Stimulated activated CD8-positive, alpha-beta memory T cell treated with anti-CD3 and anti-CD28 coated beads, Interleukin-2, amount 100 ng/mL, for 1 hour (primary cell): Measurements from ENCODE around the gene NOL3.

Experiments
- DNase-seq, 2 donors: peaks; one replicate each; pipeline ENCODE4 v3.0.0-alpha.2; 2020; ENCODE audit warnings: low read depth in 2 of 2

The NOL3 gene

DNA sequence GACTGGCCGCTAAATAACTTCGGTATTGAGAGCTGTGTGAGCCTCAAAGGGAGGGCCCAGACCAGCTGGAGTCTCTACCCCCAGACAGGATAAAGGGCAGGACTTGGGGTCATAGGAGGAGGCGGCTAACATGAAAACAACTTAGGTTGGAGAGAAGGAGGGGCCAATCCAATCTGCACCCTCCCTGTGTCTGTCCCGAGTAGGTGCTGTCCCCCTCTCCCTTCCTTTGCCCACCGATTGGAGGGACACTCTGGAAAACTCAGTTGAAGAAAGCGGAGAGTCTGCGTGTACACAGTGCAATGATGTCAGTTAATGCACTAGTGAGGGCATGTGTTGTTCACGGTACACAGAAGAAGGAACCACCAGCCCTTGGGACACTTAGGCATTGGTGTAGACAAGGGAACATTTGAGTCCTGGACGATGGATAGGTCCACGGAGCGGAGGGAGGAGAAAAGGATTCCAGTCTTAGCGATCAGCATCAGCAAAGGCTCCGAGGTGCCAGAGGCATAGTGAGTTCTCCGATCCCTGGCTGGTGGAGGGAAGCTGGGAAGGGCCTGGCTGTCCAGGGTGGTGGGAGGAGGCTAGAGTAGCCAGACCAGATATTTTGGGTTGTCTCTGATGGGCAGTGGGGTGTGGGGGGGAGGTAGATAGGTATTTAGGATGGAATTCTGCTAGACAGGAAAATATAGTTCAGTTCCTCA is 761 bp downstream of the NOL3 start:
- no peak for DNase-seq

DNA sequence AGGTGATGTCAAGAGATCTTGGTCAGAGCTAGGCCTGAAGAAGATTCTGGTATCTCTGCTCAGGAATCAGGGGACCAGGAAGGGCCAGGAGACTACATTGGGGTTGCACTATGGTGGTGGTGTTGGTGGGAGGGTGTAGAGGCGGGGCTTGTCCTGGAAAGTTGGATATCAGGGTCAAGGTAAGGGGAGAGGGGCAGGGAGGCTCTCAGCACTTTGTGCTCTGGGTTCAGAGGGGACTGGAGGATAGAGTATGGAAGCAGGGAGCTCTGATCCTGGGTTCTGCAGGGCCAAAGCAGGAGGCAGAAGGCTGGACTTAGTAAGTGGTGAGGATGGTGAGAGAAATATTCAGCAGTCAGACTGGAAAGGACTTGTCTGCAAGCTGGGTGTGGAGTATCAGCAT is 3.0 kb downstream of the NOL3 start:
- DNase-seq = no peak

DNA sequence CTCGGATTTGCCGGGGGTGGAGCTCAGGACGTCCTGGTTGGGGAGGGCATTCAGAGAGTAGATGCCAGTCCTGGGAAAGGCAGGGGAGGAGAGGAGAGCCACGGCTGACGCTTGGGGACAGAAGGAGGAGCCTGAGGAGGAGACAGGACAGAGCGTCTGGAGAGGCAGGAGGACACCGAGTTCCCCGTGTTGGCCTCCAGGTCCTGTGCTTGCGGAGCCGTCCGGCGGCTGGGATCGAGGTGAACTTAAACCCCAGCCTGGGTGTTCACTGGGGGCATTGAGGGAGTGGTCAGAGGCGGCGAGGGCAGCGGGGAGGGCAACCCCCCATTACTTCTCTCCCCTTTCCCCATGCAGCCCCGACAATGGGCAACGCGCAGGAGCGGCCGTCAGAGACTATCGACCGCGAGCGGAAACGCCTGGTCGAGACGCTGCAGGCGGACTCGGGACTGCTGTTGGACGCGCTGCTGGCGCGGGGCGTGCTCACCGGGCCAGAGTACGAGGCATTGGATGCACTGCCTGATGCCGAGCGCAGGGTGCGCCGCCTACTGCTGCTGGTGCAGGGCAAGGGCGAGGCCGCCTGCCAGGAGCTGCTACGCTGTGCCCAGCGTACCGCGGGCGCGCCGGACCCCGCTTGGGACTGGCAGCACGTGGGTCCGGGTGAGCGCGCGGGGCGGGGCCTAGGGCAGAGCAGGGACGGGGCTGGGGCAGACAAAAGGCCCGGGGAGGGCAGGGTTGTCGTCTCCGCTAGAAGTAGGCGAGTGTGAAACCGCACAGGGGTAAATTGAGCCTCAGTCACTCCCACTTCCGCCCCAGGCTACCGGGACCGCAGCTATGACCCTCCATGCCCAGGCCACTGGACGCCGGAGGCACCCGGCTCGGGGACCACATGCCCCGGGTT is 3.7 kb downstream of the NOL3 start:
- DNase-seq = no peak

DNA sequence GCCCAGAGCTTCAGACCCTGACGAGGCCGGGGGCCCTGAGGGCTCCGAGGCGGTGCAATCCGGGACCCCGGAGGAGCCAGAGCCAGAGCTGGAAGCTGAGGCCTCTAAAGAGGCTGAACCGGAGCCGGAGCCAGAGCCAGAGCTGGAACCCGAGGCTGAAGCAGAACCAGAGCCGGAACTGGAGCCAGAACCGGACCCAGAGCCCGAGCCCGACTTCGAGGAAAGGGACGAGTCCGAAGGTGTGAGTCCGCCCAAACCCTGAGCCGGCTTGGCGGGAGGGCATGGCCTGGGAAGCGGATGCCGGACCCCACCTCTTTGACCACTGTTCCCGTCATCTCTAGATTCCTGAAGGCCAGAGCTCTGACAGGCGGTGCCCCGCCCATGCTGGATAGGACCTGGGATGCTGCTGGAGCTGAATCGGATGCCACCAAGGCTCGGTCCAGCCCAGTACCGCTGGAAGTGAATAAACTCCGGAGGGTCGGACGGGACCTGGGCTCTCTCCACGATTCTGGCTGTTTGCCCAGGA is 4.4 kb downstream of the NOL3 start:
- no peak for DNase-seq

DNA sequence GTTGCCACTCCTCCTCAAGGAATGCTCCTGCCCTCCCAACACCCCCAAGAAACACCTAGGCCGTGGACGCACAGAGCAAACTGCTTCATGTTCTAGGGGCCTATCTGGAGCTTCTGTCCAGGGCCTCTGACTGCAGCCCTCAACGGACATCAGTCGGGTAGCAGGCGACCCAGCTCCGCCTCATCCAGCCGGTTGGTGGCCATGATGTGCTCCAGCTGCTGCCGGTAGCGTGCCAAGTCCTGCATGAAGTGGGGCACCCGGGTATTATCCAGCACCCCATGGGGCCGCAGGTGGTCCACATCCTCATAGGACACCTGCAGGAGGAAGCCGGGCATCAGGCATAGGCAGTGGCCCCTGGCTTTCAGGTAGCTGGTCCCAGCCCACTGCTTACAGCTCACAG is 6.3 kb downstream of the NOL3 start:
- DNase-seq = no peak

DNA sequence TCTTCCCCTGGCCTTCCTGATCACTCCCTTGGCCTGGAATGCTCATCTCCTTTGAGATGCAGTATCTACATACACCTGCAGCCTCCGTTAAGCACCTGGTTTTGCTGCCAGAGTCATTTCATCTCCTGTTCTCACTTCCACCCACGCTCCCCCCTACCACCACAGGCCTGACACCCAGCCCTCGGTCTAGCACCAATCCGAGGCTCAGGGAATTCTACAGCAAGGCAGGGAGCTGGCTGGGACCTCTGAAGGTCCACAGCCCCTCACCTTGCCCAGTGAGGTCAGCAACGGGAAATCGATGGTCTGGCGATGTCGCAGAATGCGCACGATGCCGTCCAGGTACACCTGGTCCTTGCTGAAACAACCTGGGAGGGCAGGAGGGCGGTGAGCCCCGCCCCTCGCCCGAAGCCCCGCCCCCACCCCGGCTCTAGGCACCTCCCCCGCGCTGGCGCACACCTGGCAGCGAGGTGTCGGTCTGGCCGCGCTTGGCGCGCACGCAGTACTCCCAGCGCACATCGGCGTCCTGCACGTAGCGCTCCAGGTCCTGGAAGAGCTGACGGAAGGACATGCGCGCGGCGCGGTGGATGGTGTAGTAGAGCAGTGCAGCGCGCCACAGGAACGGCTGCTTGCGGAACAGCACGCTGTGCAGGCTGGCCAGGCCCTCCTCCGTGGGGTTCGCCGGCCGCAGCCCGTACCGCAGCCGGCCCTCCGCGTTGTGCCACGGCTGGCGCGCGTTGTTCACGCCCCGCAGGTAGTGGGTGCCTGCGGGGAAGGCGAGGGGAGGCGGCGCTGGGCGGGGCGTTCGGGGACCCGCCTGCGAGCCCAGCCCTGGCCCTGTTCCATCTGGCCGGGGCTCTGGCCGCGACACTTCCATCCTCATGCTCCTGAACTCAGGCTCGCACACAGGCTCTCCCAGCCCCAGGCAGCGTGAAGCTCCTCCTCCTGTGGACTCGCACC is 7.7 kb downstream of the NOL3 start:
- DNase-seq = no peak

DNA sequence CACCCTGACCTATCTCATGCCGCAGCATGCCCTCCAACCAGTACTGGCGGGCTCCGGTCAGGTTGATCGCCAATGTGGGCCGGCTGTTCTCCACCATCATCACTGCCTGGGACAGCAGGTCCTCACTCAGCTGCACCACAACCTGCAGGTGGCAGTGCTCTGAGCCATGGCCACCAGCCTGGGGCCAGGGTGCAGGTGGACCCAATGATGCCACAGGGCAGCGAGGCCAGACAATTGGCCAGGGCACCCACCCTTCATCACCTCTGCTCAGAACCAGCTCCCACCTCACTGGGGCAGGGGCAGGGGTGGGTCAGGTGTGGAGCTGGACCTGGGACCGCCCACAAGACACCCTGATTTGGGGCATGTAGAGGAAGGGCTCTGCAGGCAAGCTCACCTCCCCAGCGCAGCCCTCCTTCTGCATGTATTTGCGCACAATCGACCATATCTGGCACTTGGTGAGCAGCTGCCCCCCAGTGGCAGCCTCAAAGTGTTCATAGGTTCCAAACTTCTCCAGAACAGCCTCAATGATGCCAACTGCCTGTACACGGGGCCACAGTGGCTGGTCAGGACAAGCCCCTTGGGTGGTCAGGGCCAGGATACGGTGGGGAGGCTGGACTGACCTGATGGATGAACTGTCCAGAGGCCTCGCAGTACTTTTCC is 9.2 kb downstream of the NOL3 start:
- DNase-seq = no peak

DNA sequence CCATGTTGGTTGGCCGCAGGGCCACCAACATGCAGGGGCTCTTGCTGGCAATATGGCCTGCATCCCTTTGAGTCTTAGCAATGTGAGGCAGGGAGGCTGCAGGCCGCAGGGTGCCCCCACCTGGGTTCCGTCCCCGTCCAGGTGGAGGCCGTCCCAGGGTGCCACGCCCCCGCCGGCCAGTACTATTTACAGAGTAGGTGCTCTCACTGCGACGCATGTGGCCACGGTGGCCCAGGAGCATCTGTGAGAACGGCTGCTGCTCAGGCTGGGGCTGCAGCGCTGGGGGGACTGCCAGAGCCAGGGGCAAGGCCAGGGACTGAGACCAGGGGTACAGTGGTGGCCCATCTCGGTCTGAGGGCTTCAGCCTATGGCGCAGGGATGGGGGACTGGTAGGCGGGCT is 9.8 kb downstream of the NOL3 start:
- DNase-seq = no peak

DNA sequence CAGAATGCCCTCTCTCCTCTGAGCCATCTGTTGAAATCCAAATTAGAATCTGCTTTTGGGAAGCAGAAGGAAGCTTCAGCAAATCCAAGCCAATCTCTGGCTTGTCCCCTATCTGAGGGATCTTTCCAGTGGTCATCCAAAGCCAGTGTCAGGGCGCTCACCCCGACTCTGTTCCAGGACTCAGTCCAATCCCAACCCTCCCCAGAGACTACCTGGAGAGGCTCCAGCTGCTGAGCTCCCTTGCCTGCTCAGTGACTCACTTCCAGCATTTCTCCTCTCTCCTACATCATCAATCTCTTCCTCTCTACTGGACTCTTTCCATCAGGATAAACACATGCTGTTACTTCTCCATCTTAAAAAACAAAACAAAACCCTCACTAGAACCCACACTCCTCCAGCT is 11.0 kb downstream of the NOL3 start:
- DNase-seq = no peak

DNA sequence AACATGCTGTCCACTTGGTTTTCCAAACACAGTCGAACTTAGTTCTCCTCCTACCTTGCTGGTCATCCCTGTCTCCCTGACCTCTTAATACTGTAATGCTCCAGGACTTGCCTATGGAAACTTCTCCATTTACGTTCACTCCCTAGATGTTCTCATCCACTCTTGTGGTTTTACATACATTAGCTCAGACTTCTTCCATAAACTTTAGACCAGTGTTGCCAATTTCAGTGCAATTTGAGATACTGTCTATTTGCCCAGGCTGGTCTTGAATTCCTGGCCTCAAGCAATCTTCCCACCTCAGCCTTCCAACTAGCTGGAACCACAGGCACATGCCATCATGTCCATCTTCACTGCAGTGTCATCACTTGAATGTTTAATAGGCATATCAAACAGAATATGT is 11.9 kb downstream of the NOL3 start:
- DNase-seq = no peak

DNA sequence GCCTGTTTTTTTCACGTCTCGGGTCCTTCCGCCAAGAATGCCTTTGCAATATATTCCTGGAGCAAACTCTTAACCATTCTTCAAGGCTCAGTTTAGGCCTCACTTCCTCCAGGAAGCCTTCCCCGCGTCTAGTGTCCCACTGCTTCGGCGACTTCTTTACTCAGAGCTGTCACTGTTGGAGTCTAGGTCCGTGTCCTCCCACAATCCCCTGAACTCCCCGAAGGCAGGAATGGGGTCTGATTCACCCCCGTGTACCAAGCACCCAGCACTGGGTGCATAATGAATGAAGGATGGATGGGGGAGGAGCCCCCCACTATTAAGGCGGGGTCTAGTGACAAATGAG is 12.9 kb downstream of the NOL3 start:
- DNase-seq = no peak

DNA sequence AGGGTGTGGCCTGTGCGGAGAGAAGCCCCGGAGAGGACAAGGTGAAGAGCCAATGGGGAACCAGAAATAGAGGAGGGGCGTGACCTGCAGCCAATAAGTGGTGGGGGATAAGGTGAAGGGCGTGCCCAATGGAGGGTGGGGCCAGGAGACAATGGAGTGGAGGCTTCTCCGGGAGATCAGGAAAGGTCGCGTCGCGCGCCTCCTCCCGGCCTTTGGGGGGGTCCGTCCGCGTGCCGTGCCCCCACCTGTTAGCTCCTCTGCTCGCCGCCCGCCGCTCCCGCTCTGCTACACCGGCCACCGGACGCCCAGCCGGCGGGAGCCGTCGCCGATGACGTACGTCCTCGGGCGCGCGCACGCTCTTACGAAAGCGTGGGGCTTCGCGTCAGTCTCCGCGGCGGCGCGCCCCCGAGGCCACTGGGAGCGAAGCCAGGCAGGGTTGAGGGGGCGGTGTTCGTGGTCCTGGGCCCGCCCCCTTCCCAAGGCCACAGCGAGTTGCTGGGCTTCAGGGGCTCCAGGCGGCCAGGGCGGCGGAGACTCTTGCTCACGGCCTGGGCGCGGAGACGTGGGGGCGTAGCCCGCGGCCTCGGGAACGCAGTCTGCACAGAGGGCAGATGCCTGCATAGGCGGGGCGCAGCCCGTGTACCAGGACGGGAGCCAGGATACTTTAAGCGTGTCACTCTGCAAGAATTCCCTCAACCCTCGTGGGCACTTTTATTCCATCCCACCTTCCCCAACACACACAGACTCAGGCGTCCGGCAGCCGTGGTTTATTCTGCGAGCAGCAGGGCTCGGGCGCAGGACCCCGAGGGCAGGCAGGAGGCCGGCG is 13.5 kb downstream of the NOL3 start, which contains the start of gene MATCAP1:
TSS of gene MATCAP1 (minus strand) at position 337 of the 826 bp plus-strand sequence. CDS start 3,353 bp downstream, outside the sequence.
- DNase-seq = peak; percentile 72 to 85

DNA sequence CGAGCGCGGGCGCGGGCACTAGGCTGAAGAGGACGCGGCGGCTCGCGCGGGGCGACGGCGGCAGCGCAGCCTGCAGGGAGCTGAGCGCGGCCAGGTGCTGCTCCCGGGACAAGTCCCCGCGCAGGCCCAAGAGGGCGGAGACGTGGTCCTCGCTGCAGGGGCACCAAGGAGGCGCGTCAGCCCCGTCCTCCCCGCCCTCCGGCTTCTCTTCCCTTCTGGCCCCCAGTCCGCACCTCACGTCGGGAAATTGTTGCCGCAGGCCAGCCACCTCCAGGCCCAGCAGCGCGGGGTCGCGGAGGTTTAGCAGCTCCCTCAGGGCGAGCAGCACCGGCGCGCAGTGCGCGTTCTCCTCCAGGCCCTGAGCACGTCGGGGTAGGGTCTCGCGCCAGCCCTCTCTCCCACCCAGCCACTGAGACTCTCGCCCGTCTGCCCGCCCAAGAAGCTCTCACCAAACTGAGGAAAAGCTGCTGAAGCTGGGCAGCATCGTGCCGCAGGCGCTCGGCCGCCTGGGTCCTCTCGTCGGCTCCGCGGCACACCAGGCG is 14.2 kb downstream of the NOL3 start:
- DNase-seq = no peak

DNA sequence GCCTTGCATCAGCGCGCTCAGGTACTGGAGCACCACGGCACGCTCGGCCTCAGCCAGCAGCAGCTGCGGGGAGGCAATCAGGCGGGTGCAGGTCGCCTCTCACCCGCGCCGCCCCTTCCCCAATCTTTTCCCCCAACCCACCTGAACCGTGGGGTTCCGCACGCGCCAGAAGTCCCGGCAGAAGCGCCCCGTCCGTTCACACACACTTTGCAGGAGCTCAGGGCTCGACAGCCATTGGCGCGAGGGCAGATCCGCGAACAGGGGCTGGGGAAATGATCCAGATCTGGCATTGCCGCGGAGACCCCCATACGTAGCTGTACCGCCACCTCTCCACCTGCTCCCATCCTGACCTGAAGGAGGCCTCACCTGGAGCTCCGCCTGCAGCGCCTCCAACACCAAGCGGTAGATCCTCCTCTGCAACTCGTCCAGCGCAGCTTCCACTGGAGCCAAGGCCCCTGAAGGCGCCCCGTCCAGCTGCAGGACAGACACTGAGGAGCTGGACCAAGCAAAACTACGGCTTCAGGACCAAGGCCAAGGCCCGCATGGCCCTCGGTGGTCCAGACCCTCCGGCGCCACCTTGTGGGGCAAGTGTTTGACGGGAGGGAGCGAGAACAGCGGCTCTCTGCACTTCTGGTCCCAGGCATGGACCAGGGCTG is 14.8 kb downstream of the NOL3 start:
- DNase-seq = peak; percentile 58 to 74

DNA sequence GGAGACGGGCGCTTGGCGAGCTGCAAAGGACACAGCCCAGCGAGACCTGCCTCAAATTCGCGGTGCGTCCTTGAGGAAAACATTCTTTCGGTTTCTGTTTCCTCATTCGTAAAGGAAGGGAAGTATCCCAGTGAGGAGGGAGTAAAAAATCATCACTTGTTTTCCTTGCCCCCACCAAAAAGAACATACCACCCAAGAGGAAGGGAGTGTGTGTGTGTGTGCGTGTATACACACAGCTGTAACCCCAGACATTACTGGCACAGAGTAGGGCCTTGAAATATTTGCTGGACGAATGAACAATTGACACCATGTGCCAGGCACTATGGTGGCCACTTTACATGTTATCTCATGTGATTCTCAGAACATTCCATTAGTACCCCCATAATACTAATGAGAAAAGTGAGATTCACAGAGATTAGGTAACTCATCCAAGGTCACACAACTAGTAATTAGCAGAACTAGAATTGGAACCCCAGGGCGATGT is 15.4 kb downstream of the NOL3 start:
- DNase-seq = no peak

DNA sequence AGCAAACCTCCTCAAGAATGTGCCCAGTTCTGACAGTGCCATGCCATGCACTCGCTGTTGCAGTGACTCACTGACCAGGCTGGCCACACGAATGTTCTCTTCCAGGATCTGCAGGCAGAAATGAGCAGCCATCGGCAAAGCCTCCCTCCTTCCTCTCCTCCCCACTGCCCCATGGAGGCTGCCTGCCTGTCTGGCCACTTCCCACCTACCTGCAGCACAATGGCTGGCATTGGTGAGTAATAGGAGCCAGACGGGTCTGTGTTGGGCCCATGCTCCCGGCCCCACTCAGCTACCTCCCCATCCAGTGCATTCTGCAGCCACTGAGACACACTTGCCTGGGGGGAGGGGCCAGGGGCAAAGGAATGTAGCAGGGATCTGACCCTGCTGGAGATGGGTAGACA is 16.2 kb downstream of the NOL3 start:
- DNase-seq = no peak

DNA sequence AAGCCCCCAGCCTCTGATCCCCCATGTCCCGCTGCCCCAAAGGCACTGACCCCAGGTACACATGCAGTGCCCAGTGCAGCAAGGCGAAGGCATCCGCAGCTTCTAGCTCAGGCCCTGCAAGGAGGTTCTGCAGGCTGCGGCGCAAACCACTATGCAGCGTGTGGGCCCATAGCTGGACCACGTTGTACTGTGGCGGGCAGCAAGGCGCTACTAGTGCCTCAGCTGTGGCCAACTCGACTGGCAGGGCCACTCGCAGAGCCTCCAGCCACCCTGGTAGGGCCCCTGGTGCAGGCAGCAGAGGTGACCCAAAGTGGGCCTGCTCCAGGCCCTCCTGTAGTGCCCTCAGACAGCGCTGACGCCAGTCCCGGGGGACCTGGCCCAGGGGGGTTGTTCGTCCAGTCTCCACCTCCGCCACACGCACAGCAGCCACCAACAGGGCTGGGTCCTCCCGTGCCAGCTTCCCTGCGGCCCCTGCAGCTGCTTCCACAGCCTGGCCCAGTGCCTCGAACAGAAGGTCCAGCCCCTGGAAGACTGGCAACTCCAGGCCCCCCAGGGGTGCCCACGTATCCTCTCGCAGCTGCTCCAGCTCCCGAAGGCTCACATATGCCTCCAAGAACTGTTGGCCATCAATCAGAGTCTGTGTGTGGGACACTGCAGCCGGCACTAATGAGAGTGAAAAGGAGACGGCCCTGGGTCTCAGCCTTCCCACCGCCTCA is 17.0 kb downstream of the NOL3 start:
- DNase-seq = no peak

DNA sequence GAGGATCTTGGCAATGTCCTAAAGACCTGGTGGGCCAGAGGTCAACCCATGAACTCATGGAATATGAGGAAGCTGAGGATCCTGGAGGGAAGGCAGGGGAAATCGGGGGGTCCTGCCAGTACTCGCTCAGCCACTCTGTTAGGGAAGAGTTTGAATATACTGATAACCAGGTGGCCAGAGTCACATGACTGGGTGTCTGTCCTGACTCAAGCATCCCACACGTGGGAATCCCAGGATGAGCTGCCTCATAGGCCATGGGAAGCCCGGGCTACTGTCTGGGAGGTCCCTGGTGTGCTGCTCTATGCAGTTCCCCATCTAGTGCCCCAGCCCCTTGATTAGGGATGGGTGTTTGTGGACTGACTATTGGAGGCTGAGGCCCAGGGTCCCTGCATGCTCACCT is 18.0 kb downstream of the NOL3 start:
- DNase-seq = no peak

DNA sequence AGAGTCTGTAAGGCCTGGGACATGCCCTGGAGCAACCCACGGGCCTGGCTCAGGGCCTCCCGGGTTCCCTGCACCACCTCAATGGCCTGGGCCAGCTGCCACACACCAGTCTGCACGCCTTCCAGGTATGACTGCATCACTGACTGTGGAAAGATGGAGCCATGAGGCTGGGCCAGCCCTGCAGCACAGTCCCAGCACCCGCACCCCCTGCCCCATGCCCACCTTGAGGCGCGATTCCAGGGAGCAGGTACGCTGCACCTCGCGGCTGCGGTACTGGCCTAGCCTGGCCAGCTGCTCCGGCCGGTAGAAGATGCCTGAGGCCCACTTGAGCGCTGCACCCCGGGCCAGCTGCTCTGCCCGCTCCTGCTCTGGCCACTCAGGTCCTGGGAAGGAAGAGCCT is 18.5 kb downstream of the NOL3 start:
- no peak for DNase-seq
